ENCODE results near the gene NPDC1. TPM values are rescaled to one million over a fixed set of nuclear protein-coding genes. Genes with fewer than 3 reads are reported as not detected.

NPDC1 gene
- total and polyA plus RNA-seq, 5 donors, result 68.3 to 81.0 (median 71.2) TPM

- peak; percentile 63 to 73 for ATAC-seq
- Histone ChIP-seq H3K9me3 (ENCODE audit: control insufficient read depth, low read length) (no peaks in the 10 kb centered on the region), H3K27ac (ENCODE audit: low read length) (no peak overlapping the region), H3K27me3 (ENCODE audit: control insufficient read depth, insufficient read depth) (no peaks in the 10 kb centered on the region), H3K4me3 (ENCODE audit: low read length) (no peak overlapping the region), H3K4me1 (ENCODE audit: control insufficient read depth, insufficient read depth, low read length) (no peaks in the 10 kb centered on the region)
- intact Hi-C loops (cut with DNase I), result loop anchor here in 2 of 4 donors (5.0 kb wide), 2 partner anchors 77 to 82 kb away; partner anchors contain the start of genes C8G (in 1 of the 2) and LCN12 (in 1 of the 2)
- 36% methylated on average over 19 of the region's 19 CpGs for WGBS
- DNase-seq, result peak; percentile 82 to 94 (median 93)
These were observed 16.7 kb downstream of the NPDC1 start for GRCh38 chr9:137029058-137029936.

DNA sequence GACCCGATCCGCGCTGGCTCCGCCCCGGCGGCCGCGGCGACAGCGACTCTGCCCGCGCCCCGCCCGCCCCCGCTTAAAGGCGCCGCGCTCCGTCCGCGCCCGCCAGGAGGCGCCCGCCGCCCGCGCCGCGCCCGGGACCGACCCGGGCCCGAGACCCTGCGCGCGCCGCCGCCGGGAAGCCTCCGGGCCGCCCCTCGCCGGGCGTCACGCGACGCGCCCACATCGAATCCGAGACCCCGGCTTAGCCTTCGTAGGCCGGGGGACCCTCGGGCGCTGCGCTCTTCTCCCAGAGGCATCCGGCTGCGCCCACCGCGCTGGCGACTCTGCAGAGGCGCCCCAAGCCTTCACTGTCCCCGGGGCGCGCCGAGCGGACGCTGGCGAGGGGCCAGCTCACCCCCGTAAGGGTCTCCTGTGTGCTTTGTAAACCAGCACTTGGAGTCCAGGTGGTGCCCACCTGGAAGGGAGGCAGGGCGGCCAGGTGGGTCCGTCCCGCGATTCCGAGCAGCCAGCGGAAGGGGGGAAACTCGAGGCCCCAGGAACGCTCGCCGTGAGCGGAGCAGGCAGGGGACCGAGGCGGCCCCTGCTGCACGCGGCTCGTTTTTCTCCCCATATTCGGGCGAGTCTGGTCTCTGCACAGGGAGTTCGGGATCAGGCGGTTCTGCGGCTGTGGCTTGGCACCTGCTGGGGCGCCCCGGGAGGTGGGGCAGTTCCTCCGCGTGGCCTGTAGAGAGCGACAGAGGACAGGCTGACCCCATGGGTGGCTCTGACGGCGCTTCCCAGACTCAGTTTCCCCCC lies 17.5 kb downstream of the NPDC1 start:
- Histone ChIP-seq H3K9me3 (ENCODE audit: control insufficient read depth, low read length) (no peaks in the 10 kb centered on the region), H3K4me1 (ENCODE audit: control insufficient read depth, insufficient read depth, low read length) (no peaks in the 10 kb centered on the region), H3K27ac (ENCODE audit: low read length) (no peak overlapping the region), H3K4me3 (ENCODE audit: low read length) (peak overlapping the region; percentile 74), H3K27me3 (ENCODE audit: control insufficient read depth, insufficient read depth) (no peaks in the 10 kb centered on the region)
- peak; percentile 69 to 90 (median 89) for DNase-seq
- ATAC-seq, result peak; percentile 19 to 31
- intact Hi-C loops (cut with DNase I), result loop anchor here in 2 of 4 donors (5.0 kb wide), 2 partner anchors 76 to 81 kb away; partner anchors contain the start of genes C8G (in 1 of the 2) and LCN12 (in 1 of the 2)
- under 1% methylated on average over 98 of the region's 98 CpGs for WGBS

GRCh38 chr9:137027369-137028262 lies 18.4 kb downstream of the NPDC1 start, which contains the start of gene ABCA2:
ABCA2 (minus strand) TSS chr9:137028237; CDS start chr9:137028140, 97 bp downstream.
- Histone ChIP-seq H3K4me1 (ENCODE audit: control insufficient read depth, insufficient read depth, low read length) (no peaks in the 10 kb centered on the region), H3K9me3 (ENCODE audit: control insufficient read depth, low read length) (no peaks in the 10 kb centered on the region), H3K4me3 (ENCODE audit: low read length) (peak within 1 kb of the TSS; percentile 74), H3K27me3 (ENCODE audit: control insufficient read depth, insufficient read depth) (no peaks in the 10 kb centered on the region), H3K27ac (ENCODE audit: low read length) (no peak within 1 kb of the TSS)
- DNase-seq (no peak), ATAC-seq (peak in 1 of 2 donors; percentile 6)
- 3% methylated on average over 95 of the region's 95 CpGs for WGBS
- intact Hi-C loops (cut with DNase I), result loop anchor here in 2 of 4 donors (5.0 kb wide), 2 partner anchors 75 to 80 kb away; partner anchors contain the start of genes C8G (in 1 of the 2) and LCN12 (in 1 of the 2)

GRCh38 chr9:137026828-137027227 lies 19.1 kb downstream of the NPDC1 start:
- ATAC-seq, result no peak
- WGBS, result 74% methylated on average over 4 of the region's 4 CpGs
- DNase-seq, result no peak
- Histone ChIP-seq H3K4me1 (ENCODE audit: control insufficient read depth, insufficient read depth, low read length) (no peaks in the 10 kb centered on the region), H3K9me3 (ENCODE audit: control insufficient read depth, low read length) (no peaks in the 10 kb centered on the region), H3K27ac (ENCODE audit: low read length) (no peak overlapping the region), H3K27me3 (ENCODE audit: control insufficient read depth, insufficient read depth) (no peaks in the 10 kb centered on the region), H3K4me3 (ENCODE audit: low read length) (no peak overlapping the region)
- intact Hi-C loops (cut with DNase I), result loop anchor here in 2 of 4 donors (5.0 kb wide), 2 partner anchors 75 to 80 kb away; partner anchors contain the start of genes C8G (in 1 of the 2) and LCN12 (in 1 of the 2)

- ATAC-seq (no peak), DNase-seq (no peak)
- Histone ChIP-seq H3K9me3 (ENCODE audit: control insufficient read depth, low read length) (no peaks in the 10 kb centered on the region), H3K4me3 (ENCODE audit: low read length) (no peak overlapping the region), H3K27ac (ENCODE audit: low read length) (no peak overlapping the region), H3K27me3 (ENCODE audit: control insufficient read depth, insufficient read depth) (no peaks in the 10 kb centered on the region), H3K4me1 (ENCODE audit: control insufficient read depth, insufficient read depth, low read length) (no peaks in the 10 kb centered on the region)
- intact Hi-C loops (cut with DNase I), result loop anchor here in 2 of 4 donors (5.0 kb wide), 2 partner anchors 74 to 79 kb away; partner anchors contain the start of genes C8G (in 1 of the 2) and LCN12 (in 1 of the 2)
- 88% methylated on average over 2 of the region's 2 CpGs for WGBS
These were observed 19.6 kb downstream of the NPDC1 start for GRCh38 chr9:137026384-137026783.

DNA sequence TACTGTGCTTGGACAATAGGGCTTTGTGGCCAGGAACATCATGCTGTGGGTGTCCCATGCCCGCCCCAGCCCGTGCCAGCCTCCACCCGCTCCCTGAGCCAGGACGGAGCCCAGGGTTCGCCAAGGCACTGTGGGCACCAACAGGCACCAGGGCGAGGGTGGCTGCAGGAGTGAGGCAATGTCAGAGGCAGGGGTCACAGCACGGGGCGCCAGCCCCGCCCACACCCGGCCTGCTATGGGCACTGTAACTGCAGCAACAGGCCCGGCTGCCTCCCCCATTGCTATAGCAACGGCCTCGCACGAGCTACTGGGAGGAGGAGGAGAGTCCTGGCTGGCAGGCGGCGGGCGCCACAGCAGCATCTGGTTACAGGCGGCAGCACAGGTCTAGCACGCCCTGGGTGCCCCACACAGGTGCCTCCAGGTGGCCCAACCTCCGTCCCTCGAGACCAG lies 20.4 kb downstream of the NPDC1 start:
- 82% methylated on average over 21 of the region's 21 CpGs for WGBS
- intact Hi-C loops (cut with DNase I), result loop anchor here in 2 of 4 donors (5.0 kb wide), 2 partner anchors 73 to 78 kb away; partner anchors contain the start of genes C8G (in 1 of the 2) and LCN12 (in 1 of the 2)
- DNase-seq (peak in 1 of 3 donors; percentile 77), ATAC-seq (no peak)
- Histone ChIP-seq H3K27ac (ENCODE audit: low read length) (no peak overlapping the region), H3K4me1 (ENCODE audit: control insufficient read depth, insufficient read depth, low read length) (no peaks in the 10 kb centered on the region), H3K9me3 (ENCODE audit: control insufficient read depth, low read length) (no peaks in the 10 kb centered on the region), H3K27me3 (ENCODE audit: control insufficient read depth, insufficient read depth) (no peaks in the 10 kb centered on the region), H3K4me3 (ENCODE audit: low read length) (no peak overlapping the region)

DNA sequence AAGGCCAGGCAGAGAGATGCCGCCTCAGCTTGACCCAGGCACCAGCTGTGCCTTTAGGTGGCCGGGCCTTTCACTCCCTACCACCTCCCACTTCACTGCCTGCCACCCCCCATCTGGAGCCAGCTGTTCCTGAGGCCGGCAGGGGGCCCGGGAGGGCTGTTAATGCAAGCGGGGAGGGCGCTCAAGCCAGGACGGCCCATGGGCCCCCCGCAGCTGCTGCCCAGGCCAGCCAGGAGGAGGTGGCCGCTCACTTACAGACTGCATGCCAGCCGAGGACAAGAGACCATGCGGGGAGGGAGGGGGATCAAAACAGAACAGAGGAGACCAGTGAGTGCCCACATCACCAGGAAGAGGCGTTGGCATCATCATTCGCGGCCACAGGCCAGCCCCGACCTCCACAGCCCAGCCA lies 22.4 kb downstream of the NPDC1 start:
- no peak for ATAC-seq
- no peak overlapping the region for H3K27ac ChIP-seq (ENCODE audit: low read length)
- H3K4me3 ChIP-seq (ENCODE audit: low read length), result no peak overlapping the region
- H3K9me3 ChIP-seq (ENCODE audit: control insufficient read depth, low read length), result no peaks in the 10 kb centered on the region
- no peaks in the 10 kb centered on the region for H3K4me1 ChIP-seq (ENCODE audit: control insufficient read depth, insufficient read depth, low read length)
- no peaks in the 10 kb centered on the region for H3K27me3 ChIP-seq (ENCODE audit: control insufficient read depth, insufficient read depth)
- WGBS, result 82% methylated on average over 15 of the region's 15 CpGs
- no peak for DNase-seq
- intact Hi-C loops (cut with DNase I), result no loop called here

GRCh38 chr9:137023157-137023556 lies 22.8 kb downstream of the NPDC1 start:
- H3K9me3 ChIP-seq (ENCODE audit: control insufficient read depth, low read length), result no peaks in the 10 kb centered on the region
- ATAC-seq, result no peak
- H3K27me3 ChIP-seq (ENCODE audit: control insufficient read depth, insufficient read depth), result no peaks in the 10 kb centered on the region
- DNase-seq, result no peak
- no peak overlapping the region for H3K4me3 ChIP-seq (ENCODE audit: low read length)
- H3K27ac ChIP-seq (ENCODE audit: low read length), result no peak overlapping the region
- intact Hi-C loops (cut with DNase I), result no loop called here
- H3K4me1 ChIP-seq (ENCODE audit: control insufficient read depth, insufficient read depth, low read length), result no peaks in the 10 kb centered on the region
- 81% methylated on average over 7 of the region's 7 CpGs for WGBS

- no peak for DNase-seq
- Histone ChIP-seq H3K27me3 (ENCODE audit: control insufficient read depth, insufficient read depth) (no peaks in the 10 kb centered on the region), H3K4me1 (ENCODE audit: control insufficient read depth, insufficient read depth, low read length) (no peaks in the 10 kb centered on the region), H3K9me3 (ENCODE audit: control insufficient read depth, low read length) (no peaks in the 10 kb centered on the region), H3K27ac (ENCODE audit: low read length) (no peak overlapping the region), H3K4me3 (ENCODE audit: low read length) (no peak overlapping the region)
- 94% methylated on average over 23 of the region's 23 CpGs for WGBS
- no peak for ATAC-seq
- intact Hi-C loops (cut with DNase I), result no loop called here
These were observed 23.3 kb downstream of the NPDC1 start for GRCh38 chr9:137022662-137023008.

Data from right cardiac atrium (tissue), 5 donors.